GM21526 (cell line): ENCODE measurements around the gene BMPR1A.
"Not testable (repeated sequence)": the region's sequence is repeated elsewhere in the genome, so short reads cannot be mapped to it uniquely, and the experiment has no call there.

Source experiments
- ATAC-seq: cut with Tn5 transposase; IDR thresholded peaks from one replicate; pipeline ENCODE4 v1.9.1; 2021; ENCODE audit warnings: moderate library complexity; ENCODE audit not compliant: unreplicated experiment, low FRiP score

BMPR1A gene

DNA sequence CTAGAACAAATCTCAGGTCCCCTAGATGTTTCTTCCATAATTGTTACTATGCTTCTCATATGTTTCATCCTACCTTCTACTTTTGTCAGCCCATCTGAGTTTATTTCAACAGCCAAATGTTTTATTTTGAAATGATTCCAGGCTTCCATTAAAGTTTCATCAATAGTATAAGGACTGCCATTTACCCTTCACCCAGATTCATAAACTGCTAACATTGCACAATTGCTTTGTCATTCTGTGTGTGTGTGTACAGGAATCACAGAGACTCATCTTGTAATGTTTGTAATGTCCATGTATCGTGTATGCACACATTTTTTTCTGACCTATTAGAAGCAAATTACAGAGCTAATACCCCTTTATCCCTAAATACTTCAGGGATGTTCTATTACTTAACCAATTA lies 175.5 kb downstream of the BMPR1A start:
- no peak for ATAC-seq

- ATAC-seq = no peak
Measured at GRCh38 chr10:86932674-86933073, 176.3 kb downstream of the BMPR1A start.

- ATAC-seq = not testable (repeated sequence)
Measured at GRCh38 chr10:86934162-86934711, 177.8 kb downstream of the BMPR1A start.

DNA sequence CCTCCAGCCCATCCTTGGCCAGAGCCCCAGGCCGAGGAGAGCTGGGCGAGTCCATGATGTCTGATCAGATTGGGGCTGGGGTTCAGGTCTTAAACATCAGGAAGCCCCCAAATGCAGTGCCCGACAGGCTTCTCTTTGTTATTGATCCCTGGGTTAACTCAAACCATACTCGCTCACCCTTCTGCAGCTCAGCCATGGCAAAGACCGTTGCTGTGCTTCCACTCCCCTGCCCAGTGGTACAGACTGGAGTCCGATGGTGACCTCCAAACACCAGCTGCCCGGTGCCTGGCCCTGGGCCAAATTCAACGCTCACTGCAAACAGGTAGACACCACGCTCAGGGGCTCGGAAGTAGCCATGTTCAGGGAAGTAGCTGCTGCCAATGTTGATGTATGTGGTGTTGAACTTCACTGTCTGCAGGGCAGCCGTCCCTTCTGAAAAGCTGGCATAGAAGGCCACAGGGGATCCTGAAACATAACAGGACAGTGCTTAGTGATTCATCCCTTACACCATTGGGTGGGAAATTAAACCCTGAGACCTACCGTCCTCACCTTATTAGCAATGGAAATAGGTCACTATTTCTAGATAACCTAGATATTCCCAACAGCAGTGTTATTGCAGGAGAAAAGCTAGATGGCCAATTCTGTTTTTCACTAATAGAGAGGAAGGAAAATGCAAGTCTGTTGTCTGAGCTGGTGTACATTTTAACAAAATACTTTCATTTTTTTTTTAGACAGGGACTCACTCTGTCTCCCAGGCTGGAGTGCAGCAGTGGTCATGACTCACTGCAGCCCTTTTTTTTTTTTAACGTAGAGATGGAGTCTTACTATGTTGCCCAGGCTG lies 180.5 kb downstream of the BMPR1A start:
- no peak for ATAC-seq

DNA sequence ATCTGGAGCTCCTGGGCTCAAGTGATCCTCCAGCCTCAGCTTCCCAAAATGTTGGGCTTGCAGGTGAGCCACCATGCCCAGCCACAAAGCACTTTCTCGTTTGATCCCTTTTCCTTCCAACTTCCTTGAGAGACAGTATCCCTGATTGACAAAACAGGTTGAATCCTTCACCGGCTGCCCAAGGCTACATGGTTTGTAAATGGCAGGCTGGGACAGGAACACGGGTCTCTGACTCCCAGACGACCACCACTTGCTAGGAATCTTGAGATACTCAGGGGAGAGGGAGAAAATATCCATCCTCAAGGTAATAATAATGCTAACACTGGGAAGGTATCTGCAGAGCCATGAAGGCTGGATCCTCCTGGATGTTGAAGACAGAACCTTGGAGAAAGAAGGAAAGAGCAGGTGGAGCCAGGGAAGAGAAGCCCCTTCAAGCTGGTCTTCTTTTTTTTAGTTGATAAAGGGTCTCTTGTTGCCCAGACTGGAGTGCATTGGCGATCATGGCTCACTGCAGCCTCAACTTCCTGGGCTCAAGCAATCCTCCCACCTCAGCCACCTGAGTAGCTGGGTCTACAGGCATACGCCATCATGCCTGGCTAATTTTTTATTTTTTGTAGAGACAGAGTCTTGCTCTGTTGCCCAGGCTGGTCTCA lies 181.2 kb downstream of the BMPR1A start:
- no peak for ATAC-seq

DNA sequence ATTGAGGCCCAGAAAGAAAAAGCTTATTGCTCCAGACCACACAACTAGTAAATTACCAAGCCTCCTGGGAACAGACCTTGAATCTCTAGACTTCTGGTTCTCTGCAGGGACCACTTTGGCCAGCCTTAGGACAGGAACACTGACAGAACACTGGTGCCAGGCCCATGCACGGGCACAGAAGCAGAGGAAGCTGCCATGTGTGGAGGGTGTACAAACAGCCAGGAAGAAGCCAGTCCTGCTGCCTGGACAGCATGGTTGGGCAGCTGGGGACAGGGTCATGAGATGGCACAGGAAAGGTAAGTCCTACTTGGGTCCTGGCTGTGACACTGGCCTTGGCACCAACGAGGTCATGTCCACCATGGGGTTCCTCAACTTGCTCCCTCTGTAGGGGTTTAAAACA lies 181.8 kb downstream of the BMPR1A start:
- ATAC-seq = no peak

GRCh38 chr10:86940076-86940475 lies 183.7 kb downstream of the BMPR1A start:
- ATAC-seq = not testable (repeated sequence)

- ATAC-seq = no peak
Measured at GRCh38 chr10:86940677-86941076, 184.3 kb downstream of the BMPR1A start.

DNA sequence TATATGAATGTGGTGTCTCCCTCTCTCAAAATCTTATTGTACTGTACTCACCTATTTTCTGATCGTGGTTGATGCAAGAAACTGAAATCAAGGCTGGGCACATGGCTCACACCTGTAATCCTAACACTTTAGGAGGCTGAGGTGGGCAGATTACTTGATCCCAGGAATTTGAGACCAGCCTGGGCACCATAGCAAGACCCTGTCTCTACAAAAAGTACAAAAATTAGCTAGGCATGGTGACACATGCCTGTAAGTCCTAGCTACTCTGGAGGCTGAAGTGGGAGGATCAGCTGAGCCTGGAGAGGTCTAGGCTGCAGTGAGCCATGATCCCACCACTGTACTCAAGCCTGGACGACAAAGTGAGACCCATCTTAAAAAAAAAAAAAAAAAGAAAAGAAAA lies 185.0 kb downstream of the BMPR1A start:
- ATAC-seq = no peak

- ATAC-seq = no peak
Measured at GRCh38 chr10:86941991-86942421, 185.6 kb downstream of the BMPR1A start.

- no peak for ATAC-seq
Measured at GRCh38 chr10:86942441-86943315, 186.3 kb downstream of the BMPR1A start.

DNA sequence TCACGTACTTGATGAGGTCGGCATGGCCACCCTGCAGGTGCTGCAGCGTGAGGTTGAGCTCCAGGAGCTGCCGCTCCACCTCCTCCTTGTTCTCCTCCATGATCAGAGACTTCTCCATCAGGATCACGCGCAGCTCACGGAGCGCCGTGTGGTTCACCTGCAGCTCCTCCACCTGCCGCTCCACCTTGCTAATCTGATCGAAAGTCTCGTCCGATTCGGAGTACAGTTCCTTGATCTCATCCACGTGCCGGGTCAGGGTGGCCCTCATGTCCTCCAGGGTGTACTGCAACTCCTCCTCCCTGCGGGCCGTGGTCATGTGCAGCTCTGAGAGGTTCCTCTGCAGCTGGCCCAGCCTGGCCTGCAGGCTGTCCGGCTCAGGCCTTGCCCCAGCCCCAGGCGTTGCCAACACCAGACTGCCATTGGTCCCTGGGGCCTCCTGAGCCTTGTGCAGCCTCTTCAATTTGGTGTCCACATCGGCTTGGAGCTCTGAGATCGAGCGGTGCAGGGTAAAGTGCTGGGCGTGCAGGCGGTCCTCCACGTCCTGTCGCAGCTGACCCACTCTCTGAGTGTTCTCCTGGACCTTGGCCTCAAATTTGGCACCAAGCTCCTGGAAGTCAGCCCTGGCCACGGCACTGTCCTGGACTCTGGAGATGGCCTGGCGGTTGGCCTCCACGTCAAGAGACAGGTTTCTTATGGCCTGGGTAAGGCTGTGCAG lies 187.1 kb downstream of the BMPR1A start:
- no peak for ATAC-seq

DNA sequence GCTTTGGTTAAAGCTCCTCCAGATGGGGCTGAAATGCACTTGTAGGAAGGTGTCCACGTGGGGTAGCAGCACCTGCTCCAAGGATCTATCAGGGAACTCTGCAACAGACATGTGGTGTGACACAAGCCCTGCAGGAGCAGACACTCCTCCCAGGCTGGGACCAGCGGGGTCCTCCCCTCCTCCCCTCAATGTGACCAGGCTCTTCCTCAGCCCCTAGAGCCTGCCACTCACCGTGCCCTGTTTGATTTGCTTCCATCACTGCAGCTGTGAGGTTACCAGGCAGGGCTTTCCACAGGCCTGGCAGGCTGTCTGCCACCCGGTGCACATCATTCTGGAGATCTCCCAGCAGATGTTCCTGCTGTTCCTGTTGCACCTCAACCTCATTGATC lies 187.6 kb downstream of the BMPR1A start:
- no peak for ATAC-seq

GRCh38 chr10:86944471-86944870 lies 188.1 kb downstream of the BMPR1A start:
- ATAC-seq = no peak

DNA sequence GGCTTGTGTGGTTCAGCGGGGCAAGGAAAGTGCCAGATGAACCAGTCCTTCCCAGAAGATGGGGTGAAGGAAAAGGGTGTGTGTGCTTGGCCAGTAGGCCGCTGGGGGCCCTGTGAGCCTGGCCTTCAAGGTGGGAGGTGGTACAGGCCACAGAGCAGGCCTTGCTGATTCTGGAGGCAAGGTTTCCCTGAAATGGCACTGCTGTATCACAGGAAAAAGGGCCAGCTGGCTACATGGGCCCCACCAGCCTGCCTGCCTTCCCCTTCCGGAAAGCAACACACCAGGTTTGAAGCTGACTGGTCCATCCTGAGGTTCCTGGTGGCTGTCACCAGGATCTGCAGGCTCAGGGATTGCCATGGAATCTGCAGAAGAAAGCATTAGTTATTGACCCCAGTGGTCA lies 188.5 kb downstream of the BMPR1A start:
- ATAC-seq = no peak

- ATAC-seq = no peak
Measured at GRCh38 chr10:86945361-86946212, 189.2 kb downstream of the BMPR1A start.

GRCh38 chr10:86946213-86947155 lies 190.1 kb downstream of the BMPR1A start:
- no peak for ATAC-seq

DNA sequence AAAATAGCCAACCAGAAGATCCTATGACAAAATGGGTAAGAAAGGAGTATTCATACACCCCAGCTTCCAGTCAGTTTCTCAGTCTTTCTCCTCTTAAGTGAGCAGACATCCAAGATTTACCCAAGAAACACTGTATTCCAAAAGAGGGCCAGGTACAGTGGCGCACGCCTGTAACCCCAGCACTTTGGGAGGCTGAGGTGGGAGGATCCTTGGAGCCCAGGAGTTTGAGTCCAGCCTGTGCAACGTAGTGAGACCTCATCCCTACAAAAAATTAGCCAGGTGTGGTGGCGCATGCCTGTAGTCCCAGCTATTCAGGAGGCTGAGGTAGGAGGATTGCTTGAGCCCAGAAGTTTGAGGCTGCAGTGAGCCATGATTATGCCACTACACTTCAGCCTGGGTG lies 191.4 kb downstream of the BMPR1A start:
- ATAC-seq = not testable (repeated sequence)
